Mammary epithelial cell (primary cell): Measurements from ENCODE around the gene LEMD1.

Experiments used
- EZH2 ChIP-seq: IDR thresholded peaks from 2 replicates; pipeline ENCODE4 v1.6.1; 2012; ENCODE audit warnings: low read length, inconsistent platforms, borderline replicate concordance
- TF ChIP-seq, protein P1 (sequence below), 2 donors: IDR thresholded peaks in 1 of 2; conservative IDR thresholded peaks in 1 of 2; 2 replicates each; pipeline ENCODE4 v1.5.1; 2011 to 2012; ENCODE audit warnings: inconsistent platforms in 2 of 2, low read length in 2 of 2, mild to moderate bottlenecking in 2 of 2, control low read depth in 1 of 2, low read depth in 1 of 2; ENCODE audit not compliant: insufficient read depth in 1 of 2; ENCODE audit errors: extremely low read depth in 1 of 2

DNA sequence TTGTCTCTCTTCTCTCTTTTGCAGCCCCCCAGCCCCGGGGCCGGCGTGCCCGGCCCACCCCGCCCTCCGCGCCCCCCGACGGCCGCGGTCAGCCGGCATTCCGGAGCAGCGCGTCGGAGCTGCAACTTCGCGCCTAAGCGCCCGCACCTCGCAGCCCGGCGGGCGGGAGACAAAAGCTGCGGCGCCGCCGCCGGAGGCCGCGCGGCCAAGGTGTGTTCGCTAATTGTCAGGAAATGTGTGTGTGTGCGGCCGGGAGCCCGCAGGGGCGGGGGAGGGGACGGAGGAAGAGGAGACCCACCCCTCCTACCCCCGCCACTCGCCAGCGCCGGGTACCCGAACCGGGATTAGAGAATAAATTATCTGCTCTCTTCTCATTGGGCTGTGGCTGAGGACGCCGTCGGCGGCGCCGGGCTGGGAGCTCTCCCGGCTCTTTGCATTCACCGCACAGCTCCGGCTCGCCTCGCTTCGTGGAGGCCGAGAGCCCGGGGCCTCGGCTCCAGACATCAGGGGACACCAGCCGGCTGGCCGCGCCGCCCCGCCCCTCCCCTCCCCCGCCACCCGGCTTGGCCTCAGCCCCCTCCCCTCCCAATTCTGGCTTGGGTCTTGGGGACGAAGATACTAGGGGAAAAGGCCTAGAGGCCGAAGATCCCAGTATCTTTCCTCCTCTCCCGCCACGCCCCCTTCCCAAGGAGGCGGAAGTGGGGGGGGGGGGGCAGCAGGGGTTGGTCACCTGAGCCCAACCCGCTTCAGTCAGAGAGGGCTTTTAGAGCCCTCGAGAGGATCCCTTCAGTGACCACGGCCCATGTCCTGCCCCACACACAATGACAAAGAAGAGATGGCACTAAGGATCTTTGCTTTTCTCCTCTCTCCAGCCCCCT, 35.3 kb upstream of the LEMD1 start:
- TF ChIP-seq EZH2, result no peak
- TF ChIP-seq, protein P1, sequence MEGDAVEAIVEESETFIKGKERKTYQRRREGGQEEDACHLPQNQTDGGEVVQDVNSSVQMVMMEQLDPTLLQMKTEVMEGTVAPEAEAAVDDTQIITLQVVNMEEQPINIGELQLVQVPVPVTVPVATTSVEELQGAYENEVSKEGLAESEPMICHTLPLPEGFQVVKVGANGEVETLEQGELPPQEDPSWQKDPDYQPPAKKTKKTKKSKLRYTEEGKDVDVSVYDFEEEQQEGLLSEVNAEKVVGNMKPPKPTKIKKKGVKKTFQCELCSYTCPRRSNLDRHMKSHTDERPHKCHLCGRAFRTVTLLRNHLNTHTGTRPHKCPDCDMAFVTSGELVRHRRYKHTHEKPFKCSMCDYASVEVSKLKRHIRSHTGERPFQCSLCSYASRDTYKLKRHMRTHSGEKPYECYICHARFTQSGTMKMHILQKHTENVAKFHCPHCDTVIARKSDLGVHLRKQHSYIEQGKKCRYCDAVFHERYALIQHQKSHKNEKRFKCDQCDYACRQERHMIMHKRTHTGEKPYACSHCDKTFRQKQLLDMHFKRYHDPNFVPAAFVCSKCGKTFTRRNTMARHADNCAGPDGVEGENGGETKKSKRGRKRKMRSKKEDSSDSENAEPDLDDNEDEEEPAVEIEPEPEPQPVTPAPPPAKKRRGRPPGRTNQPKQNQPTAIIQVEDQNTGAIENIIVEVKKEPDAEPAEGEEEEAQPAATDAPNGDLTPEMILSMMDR (conservative IDR thresholded peaks at IDR 0.05 in 1 of 2, IDR thresholded peaks at IDR 0.05 in 1 of 2; ENCODE audit: extremely low read depth in 1 of 2, insufficient read depth in 1 of 2, low read depth in 1 of 2, low read length in 2 of 2), result no peak
